ENCODE results near the gene AFAP1L2.

The AFAP1L2 gene

GRCh38 chr10:114337510-114338462 is 66.5 kb downstream of the AFAP1L2 start:
- TF ChIP-seq EGR1 (IDR thresholded peaks at IDR 0.05) = no peak
- TF ChIP-seq RAD21 (IDR thresholded peaks at IDR 0.05; ENCODE audit: low read depth) = no peak
- TF ChIP-seq TAF1 (IDR thresholded peaks at IDR 0.05; ENCODE audit: low read depth) = no peak
- TF ChIP-seq TEAD4 (IDR thresholded peaks at IDR 0.05) = no peak
- no peak for TF ChIP-seq ZBTB7A (IDR thresholded peaks at IDR 0.05; ENCODE audit: low read depth)
- TF ChIP-seq YY1 (IDR thresholded peaks at IDR 0.05; ENCODE audit: low read depth) = no peak
- TF ChIP-seq FOXM1 (IDR thresholded peaks at IDR 0.05; ENCODE audit: borderline replicate concordance, low read depth) = no peak
- TF ChIP-seq EP300 (IDR thresholded peaks at IDR 0.05; ENCODE audit: borderline replicate concordance) = no peak

- TF ChIP-seq EGR1 (IDR thresholded peaks at IDR 0.05) (no peak), EP300 (IDR thresholded peaks at IDR 0.05; ENCODE audit: borderline replicate concordance) (no peak), CEBPB (IDR thresholded peaks at IDR 0.05) (no peak), TAF1 (IDR thresholded peaks at IDR 0.05; ENCODE audit: low read depth) (no peak), FOXM1 (IDR thresholded peaks at IDR 0.05; ENCODE audit: borderline replicate concordance, low read depth) (no peak), NFIC (IDR thresholded peaks at IDR 0.05) (no peak), CREB1 (IDR thresholded peaks at IDR 0.05; ENCODE audit: low read depth) (no peak), TCF12 (IDR thresholded peaks at IDR 0.05; ENCODE audit: low read depth) (no peak), USF1 (IDR thresholded peaks at IDR 0.05) (no peak)
Observed at GRCh38 chr10:114336823-114337509, 67.3 kb downstream of the AFAP1L2 start.

GRCh38 chr10:114335614-114336013 is 68.7 kb downstream of the AFAP1L2 start:
- TF ChIP-seq RAD21 (IDR thresholded peaks at IDR 0.05; ENCODE audit: low read depth) = no peak
- TF ChIP-seq REST (IDR thresholded peaks at IDR 0.05; ENCODE audit: low read depth) = no peak
- TF ChIP-seq TAF1 (IDR thresholded peaks at IDR 0.05; ENCODE audit: low read depth) = no peak
- TF ChIP-seq NFIC (IDR thresholded peaks at IDR 0.05) = no peak
- no peak for TF ChIP-seq CEBPB (IDR thresholded peaks at IDR 0.05)
- no peak for TF ChIP-seq ZBTB7A (IDR thresholded peaks at IDR 0.05; ENCODE audit: low read depth)
- TF ChIP-seq TCF12 (IDR thresholded peaks at IDR 0.05; ENCODE audit: low read depth) = no peak
- no peak for TF ChIP-seq EGR1 (IDR thresholded peaks at IDR 0.05)
- TF ChIP-seq EP300 (IDR thresholded peaks at IDR 0.05; ENCODE audit: borderline replicate concordance) = no peak
- no peak for TF ChIP-seq MAX (IDR thresholded peaks at IDR 0.05)

GRCh38 chr10:114334301-114334700 is 70.0 kb downstream of the AFAP1L2 start:
- no peak for TF ChIP-seq CEBPB (IDR thresholded peaks at IDR 0.05)
- no peak for TF ChIP-seq EP300 (IDR thresholded peaks at IDR 0.05; ENCODE audit: borderline replicate concordance)
- TF ChIP-seq NFIC (IDR thresholded peaks at IDR 0.05) = no peak
- TF ChIP-seq MAX (IDR thresholded peaks at IDR 0.05) = no peak
- TF ChIP-seq USF1 (IDR thresholded peaks at IDR 0.05) = no peak
- no peak for TF ChIP-seq TAF1 (IDR thresholded peaks at IDR 0.05; ENCODE audit: low read depth)
- no peak for TF ChIP-seq FOXM1 (IDR thresholded peaks at IDR 0.05; ENCODE audit: borderline replicate concordance, low read depth)
- no peak for TF ChIP-seq TEAD4 (IDR thresholded peaks at IDR 0.05)
- TF ChIP-seq TCF12 (IDR thresholded peaks at IDR 0.05; ENCODE audit: low read depth) = no peak
- no peak for TF ChIP-seq CREB1 (IDR thresholded peaks at IDR 0.05; ENCODE audit: low read depth)
- no peak for TF ChIP-seq ZBTB7A (IDR thresholded peaks at IDR 0.05; ENCODE audit: low read depth)

- no peak for TF ChIP-seq REST (IDR thresholded peaks at IDR 0.05; ENCODE audit: low read depth)
- TF ChIP-seq TEAD4 (IDR thresholded peaks at IDR 0.05) = no peak
- TF ChIP-seq TCF12 (IDR thresholded peaks at IDR 0.05; ENCODE audit: low read depth) = no peak
- TF ChIP-seq NFIC (IDR thresholded peaks at IDR 0.05) = no peak
- no peak for TF ChIP-seq CREB1 (IDR thresholded peaks at IDR 0.05; ENCODE audit: low read depth)
- no peak for TF ChIP-seq USF1 (IDR thresholded peaks at IDR 0.05)
- no peak for TF ChIP-seq RAD21 (IDR thresholded peaks at IDR 0.05; ENCODE audit: low read depth)
- no peak for TF ChIP-seq FOXM1 (IDR thresholded peaks at IDR 0.05; ENCODE audit: borderline replicate concordance, low read depth)
- no peak for TF ChIP-seq TAF1 (IDR thresholded peaks at IDR 0.05; ENCODE audit: low read depth)
- no peak for TF ChIP-seq ZBTB7A (IDR thresholded peaks at IDR 0.05; ENCODE audit: low read depth)
- TF ChIP-seq CEBPB (IDR thresholded peaks at IDR 0.05) = no peak
Observed at GRCh38 chr10:114332301-114333192, 71.8 kb downstream of the AFAP1L2 start.
